GM21529 (cell line): ENCODE measurements around the gene CACUL1.
"Not testable (repeated sequence)": the region's sequence is repeated elsewhere in the genome, so short reads cannot be mapped to it uniquely, and the experiment has no call there.

ENCODE experiments used
- ATAC-seq: cut with Tn5 transposase; IDR thresholded peaks from one replicate; pipeline ENCODE4 v1.9.1; 2021; ENCODE audit not compliant: unreplicated experiment

Gene CACUL1

GRCh38 chr10:118769898-118770600, 15.3 kb upstream of the CACUL1 start:
- ATAC-seq, result no peak

- ATAC-seq, result no peak
Observed at GRCh38 chr10:118768041-118768919, 13.5 kb upstream of the CACUL1 start.

- no peak for ATAC-seq
Observed at GRCh38 chr10:118767297-118768040, 12.7 kb upstream of the CACUL1 start.

GRCh38 chr10:118764195-118764594, 9.4 kb upstream of the CACUL1 start:
- ATAC-seq, result no peak

- no peak for ATAC-seq
Observed at GRCh38 chr10:118763202-118763988, 8.6 kb upstream of the CACUL1 start.

GRCh38 chr10:118760265-118760664, 5.5 kb upstream of the CACUL1 start:
- no peak for ATAC-seq

- no peak for ATAC-seq
Observed at GRCh38 chr10:118758449-118758848, 3.7 kb upstream of the CACUL1 start.

- peak; percentile 17 for ATAC-seq
Observed at GRCh38 chr10:118754229-118754555, 578 bp downstream of the CACUL1 start.

- ATAC-seq, result peak; percentile 16
Observed at GRCh38 chr10:118753331-118754228, 1.2 kb downstream of the CACUL1 start.

GRCh38 chr10:118752409-118752808, 2.4 kb downstream of the CACUL1 start:
- ATAC-seq, result no peak

GRCh38 chr10:118751265-118751664, 3.5 kb downstream of the CACUL1 start:
- no peak for ATAC-seq

GRCh38 chr10:118748041-118748440, 6.7 kb downstream of the CACUL1 start:
- no peak for ATAC-seq

GRCh38 chr10:118746246-118746645, 8.5 kb downstream of the CACUL1 start:
- no peak for ATAC-seq

GRCh38 chr10:118745056-118745455, 9.7 kb downstream of the CACUL1 start:
- no peak for ATAC-seq

GRCh38 chr10:118744346-118744918, 10.3 kb downstream of the CACUL1 start:
- ATAC-seq, result not testable (repeated sequence)

- ATAC-seq, result no peak
Observed at GRCh38 chr10:118742782-118743181, 12.0 kb downstream of the CACUL1 start.

GRCh38 chr10:118742032-118742431, 12.7 kb downstream of the CACUL1 start:
- ATAC-seq, result no peak

GRCh38 chr10:118738406-118738805, 16.4 kb downstream of the CACUL1 start:
- ATAC-seq, result no peak

GRCh38 chr10:118737603-118738302, 17.0 kb downstream of the CACUL1 start:
- ATAC-seq, result no peak
